Astrocyte (in vitro differentiated cells and primary cell): Measurements from ENCODE around the gene TTLL9. TPM values are rescaled to one million over a fixed set of nuclear protein-coding genes. Genes with fewer than 3 reads are reported as not detected.

ENCODE experiments used
- DNase-seq: peaks from one replicate; pipeline ENCODE4 v3.0.0-alpha.2; 2010; ENCODE audit warnings: low read depth
- FAIRE-seq: peaks from 2 replicates; lab custom pipeline; 2011; peaks lifted over from hg19 to GRCh38; lab: Jason Lieb, UNC
- H2AFZ ChIP-seq: 2 replicates; pipeline ENCODE4 v1.6.0; 2012; ENCODE audit warnings: low read depth, low read length, inconsistent platforms
- H3K27ac ChIP-seq: 2 replicates; pipeline ENCODE4 v1.5.1; 2011; ENCODE audit warnings: low read depth, low read length, inconsistent platforms
- H3K27me3 ChIP-seq: 2 replicates; pipeline ENCODE4 v1.6.0; 2011; ENCODE audit warnings: low read length, inconsistent platforms; ENCODE audit not compliant: insufficient read depth
- H3K36me3 ChIP-seq: 2 replicates; pipeline ENCODE4 v1.5.1; 2011; ENCODE audit warnings: low read length, inconsistent platforms; ENCODE audit not compliant: insufficient read depth
- H3K4me1 ChIP-seq: 2 replicates; pipeline ENCODE4 v1.5.1; 2011; ENCODE audit warnings: low read length, inconsistent platforms; ENCODE audit not compliant: insufficient read depth
- H3K4me2 ChIP-seq: 2 replicates; pipeline ENCODE4 v1.6.0; 2012; ENCODE audit warnings: low read length, inconsistent platforms
- H3K4me3 ChIP-seq: 2 replicates; pipeline ENCODE4 v1.5.1; 2011; ENCODE audit warnings: low read depth, mild to moderate bottlenecking, low read length, inconsistent platforms; ENCODE audit not compliant: insufficient read depth
- H3K79me2 ChIP-seq: 2 replicates; pipeline ENCODE4 v1.6.0; 2012; ENCODE audit warnings: mild to moderate bottlenecking, low read length, inconsistent platforms; ENCODE audit not compliant: insufficient read depth
- H3K9ac ChIP-seq: 2 replicates; pipeline ENCODE4 v1.6.0; 2012; ENCODE audit warnings: mild to moderate bottlenecking, low read length, inconsistent platforms
- H3K9me3 ChIP-seq: 2 replicates; pipeline ENCODE4 v1.5.1; 2012; ENCODE audit warnings: low read depth, mild to moderate bottlenecking, low read length, inconsistent platforms; ENCODE audit not compliant: insufficient read depth
- H4K20me1 ChIP-seq: 2 replicates; pipeline ENCODE4 v1.6.0; 2012; ENCODE audit warnings: low read length, inconsistent platforms; ENCODE audit not compliant: insufficient read depth
- H3K27ac Mint-ChIP-seq: one replicate; pipeline ENCODE4 v1.8.0; 2021; ENCODE audit warnings: mild to moderate bottlenecking, mixed read lengths; ENCODE audit not compliant: unreplicated experiment
- H3K27me3 Mint-ChIP-seq: one replicate; pipeline ENCODE4 v1.8.0; 2021; ENCODE audit warnings: low read depth, mixed read lengths; ENCODE audit not compliant: unreplicated experiment
- H3K36me3 Mint-ChIP-seq: one replicate; pipeline ENCODE4 v1.8.0; 2021; ENCODE audit warnings: low read depth, mixed read lengths; ENCODE audit not compliant: unreplicated experiment
- H3K4me1 Mint-ChIP-seq: one replicate; pipeline ENCODE4 v1.8.0; 2021; ENCODE audit warnings: low read depth, mixed read lengths; ENCODE audit not compliant: unreplicated experiment
- H3K4me3 Mint-ChIP-seq: one replicate; pipeline ENCODE4 v1.8.0; 2021; ENCODE audit warnings: mild to moderate bottlenecking, moderate library complexity, mixed read lengths; ENCODE audit not compliant: unreplicated experiment
- H3K9me3 Mint-ChIP-seq: one replicate; pipeline ENCODE4 v1.8.0; 2021; ENCODE audit warnings: mild to moderate bottlenecking, mixed read lengths; ENCODE audit not compliant: unreplicated experiment
- CTCF ChIP-seq: IDR thresholded peaks from 2 replicates; pipeline ENCODE4 v1.5.1; 2011; ENCODE audit warnings: low read depth, mild to moderate bottlenecking, inconsistent platforms, low read length, moderate library complexity; ENCODE audit not compliant: insufficient read depth
- EZH2 ChIP-seq: IDR thresholded peaks from 2 replicates; pipeline ENCODE4 v1.6.1; 2012; ENCODE audit warnings: mild to moderate bottlenecking, low read length, inconsistent platforms; ENCODE audit not compliant: insufficient read depth
- total RNA-seq: library from RNA; stranded (reverse); gene quantifications from 2 replicates; pipeline ENCODE4 v1.2.1, GENCODE V29; 2021

TTLL9 gene
- total RNA-seq, 1 donor from 2014 or later = 0.41 TPM

DNA sequence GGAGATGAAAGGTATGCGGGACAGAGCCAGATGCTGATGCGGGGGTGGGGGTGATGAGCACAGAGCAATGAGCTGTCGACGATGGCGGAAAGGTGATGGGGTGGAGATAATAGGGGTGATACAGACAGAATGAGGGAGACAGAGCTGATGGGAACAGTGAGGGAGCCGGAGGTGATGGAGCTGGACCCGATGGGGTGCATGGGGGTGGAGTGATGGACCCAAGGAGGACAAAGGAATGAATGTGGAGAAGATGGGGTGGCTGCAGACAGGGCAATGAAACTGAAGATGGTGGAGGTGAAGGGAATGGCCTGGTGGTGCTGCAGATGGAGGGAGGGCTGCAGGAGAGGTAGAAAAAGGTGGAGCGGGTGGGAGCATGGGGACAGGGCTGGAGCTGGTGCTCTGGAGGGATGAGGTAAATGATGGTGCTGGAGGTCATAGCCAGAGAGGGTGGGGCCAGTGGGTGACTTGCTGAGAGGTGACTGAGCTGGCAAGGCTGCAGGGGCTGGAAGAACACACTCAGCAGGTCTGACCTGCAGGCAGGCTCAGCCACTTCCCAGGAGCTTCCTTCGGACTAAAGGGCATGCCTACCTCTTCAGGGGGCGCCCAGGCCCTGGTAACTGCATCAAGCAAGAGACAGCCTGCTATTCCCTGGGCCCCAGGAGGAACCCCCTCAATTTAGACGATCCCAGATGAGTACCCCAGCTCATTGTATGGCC lies 19.0 kb upstream of the TTLL9 start:
- FAIRE-seq (no peak), DNase-seq (no peak)
- H2AFZ ChIP-seq = no peak overlapping the region
- no peaks in the 10 kb centered on the region for H3K36me3 ChIP-seq
- Mint-ChIP-seq H3K27me3 (peaks cover 42% of the 10 kb centered on the region), H3K36me3 (no peaks in the 10 kb centered on the region), H3K4me1 (no peaks in the 10 kb centered on the region), H3K4me3 (no peak overlapping the region), H3K9me3 (peaks cover 6% of the 10 kb centered on the region), H3K27ac (no peak overlapping the region)
- H4K20me1 ChIP-seq = no peaks in the 10 kb centered on the region
- peaks cover 59% of the 10 kb centered on the region for H3K27me3 ChIP-seq
- H3K27ac ChIP-seq = no peak overlapping the region
- no peak overlapping the region for H3K9ac ChIP-seq
- peaks cover under 1% of the 10 kb centered on the region for H3K4me1 ChIP-seq
- H3K4me2 ChIP-seq = no peak overlapping the region
- H3K9me3 ChIP-seq = no peaks in the 10 kb centered on the region
- H3K79me2 ChIP-seq = no peaks in the 10 kb centered on the region
- H3K4me3 ChIP-seq = no peak overlapping the region
- TF ChIP-seq CTCF (no peak), EZH2 (no peak)

DNA sequence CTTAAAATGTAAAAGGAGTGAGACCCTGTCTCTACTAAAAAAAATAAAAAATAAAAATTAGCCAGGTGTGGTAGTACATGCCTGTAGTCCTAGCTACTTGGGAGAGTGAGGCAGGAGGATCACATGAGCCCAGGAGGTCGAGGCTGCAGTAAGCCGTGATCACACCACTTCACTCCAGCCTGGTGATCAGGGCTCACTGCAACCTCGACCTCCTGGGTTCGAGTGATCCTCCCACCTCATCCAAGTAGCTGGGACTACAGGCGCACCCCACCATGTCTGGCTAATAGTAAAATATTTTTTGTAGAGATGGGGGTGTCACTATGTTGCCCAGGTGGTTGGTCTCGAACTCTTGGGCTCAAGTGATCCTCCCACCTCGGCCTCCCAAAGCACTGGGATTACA lies 17.0 kb upstream of the TTLL9 start:
- H3K27ac Mint-ChIP-seq = no peak overlapping the region
- H3K27me3 ChIP-seq = peaks cover 68% of the 10 kb centered on the region
- H3K36me3 Mint-ChIP-seq = no peaks in the 10 kb centered on the region

More for the DNA sequence above, 17.0 kb upstream of the TTLL9 start:
- Histone ChIP-seq H3K4me1 (no peaks in the 10 kb centered on the region), H3K4me2 (no peak overlapping the region), H3K9ac (no peak overlapping the region), H3K79me2 (no peaks in the 10 kb centered on the region), H4K20me1 (no peaks in the 10 kb centered on the region), H3K9me3 (no peaks in the 10 kb centered on the region), H3K36me3 (no peaks in the 10 kb centered on the region), H3K4me3 (no peak overlapping the region), H2AFZ (no peak overlapping the region), H3K27ac (no peak overlapping the region)
- FAIRE-seq (no peak), DNase-seq (no peak)
- H3K9me3 Mint-ChIP-seq = peaks cover 6% of the 10 kb centered on the region
- no peaks in the 10 kb centered on the region for H3K4me1 Mint-ChIP-seq
- no peak overlapping the region for H3K4me3 Mint-ChIP-seq
- peaks cover 30% of the 10 kb centered on the region for H3K27me3 Mint-ChIP-seq
- TF ChIP-seq CTCF = no peak
